Activated naive CD4-positive, alpha-beta T cell treated with anti-CD3 and anti-CD28 coated beads, Interleukin-2, amount 50 U/mL, for 72 hours (primary cell): ENCODE measurements around the gene SUGP2. TPM values are rescaled to one million over a fixed set of nuclear protein-coding genes. Genes with fewer than 3 reads are reported as not detected.

Experiments used
- total RNA-seq, 2 donors: library from RNA; stranded (reverse); gene quantifications; one replicate each; pipeline ENCODE4 v1.2.3, GENCODE V29; 2022

SUGP2 gene
- total RNA-seq, 2 donors from 2014 or later, result 119 to 248 TPM

Other genes starting within 250 kb of the SUGP2 start
- not detected for gene COMP, start 242.2 kb downstream of the SUGP2 start, total RNA-seq
- 100 to 1,000 TPM in 1 of 2 donors, 10 to 100 TPM in 1; 81.6 to 109 TPM for gene UPF1, start 201.6 kb downstream of the SUGP2 start, total RNA-seq
- gene CERS1, start 137.4 kb downstream of the SUGP2 start, total RNA-seq, result under 1 TPM in 1 of 2 donors, not detected in 1; 0.21 TPM
- 100 to 1,000 TPM; 147 to 190 TPM for gene COPE, start 114.1 kb downstream of the SUGP2 start, total RNA-seq
- 10 to 100 TPM; 46.7 to 51.2 TPM for gene DDX49, start 113.8 kb downstream of the SUGP2 start, total RNA-seq
- gene HOMER3, start 92.3 kb downstream of the SUGP2 start, total RNA-seq, result 1 to 10 TPM in 1 of 2 donors, under 1 TPM in 1; 0.36 to 1.0 TPM
- 10 to 100 TPM; 22.4 to 34.8 TPM for gene ARMC6, start 86 bp upstream of the SUGP2 start, total RNA-seq
- 10 to 100 TPM; 15.1 to 19.2 TPM for gene SLC25A42, start 30.5 kb upstream of the SUGP2 start, total RNA-seq
- 10 to 100 TPM; 22.9 to 28.2 TPM for gene TMEM161A, start 105.0 kb upstream of the SUGP2 start, total RNA-seq
- 1 to 10 TPM; 2.4 to 3.4 TPM for gene MEF2B, start 136.7 kb upstream of the SUGP2 start, total RNA-seq
- gene BORCS8, start 158.6 kb upstream of the SUGP2 start, total RNA-seq, result 10 to 100 TPM; 11.6 to 26.9 TPM
- gene RFXANK, start 158.7 kb upstream of the SUGP2 start, total RNA-seq, result 100 to 1,000 TPM in 1 of 2 donors, 10 to 100 TPM in 1; 88.2 to 122 TPM
- 10 to 100 TPM; 34.4 to 38.6 TPM for gene NR2C2AP, start 169.9 kb upstream of the SUGP2 start, total RNA-seq
- gene NCAN, start 178.4 kb upstream of the SUGP2 start, total RNA-seq, result not detected
- not detected for gene TM6SF2, start 239.8 kb upstream of the SUGP2 start, total RNA-seq